ENCODE results near the gene NUB1.

DNA sequence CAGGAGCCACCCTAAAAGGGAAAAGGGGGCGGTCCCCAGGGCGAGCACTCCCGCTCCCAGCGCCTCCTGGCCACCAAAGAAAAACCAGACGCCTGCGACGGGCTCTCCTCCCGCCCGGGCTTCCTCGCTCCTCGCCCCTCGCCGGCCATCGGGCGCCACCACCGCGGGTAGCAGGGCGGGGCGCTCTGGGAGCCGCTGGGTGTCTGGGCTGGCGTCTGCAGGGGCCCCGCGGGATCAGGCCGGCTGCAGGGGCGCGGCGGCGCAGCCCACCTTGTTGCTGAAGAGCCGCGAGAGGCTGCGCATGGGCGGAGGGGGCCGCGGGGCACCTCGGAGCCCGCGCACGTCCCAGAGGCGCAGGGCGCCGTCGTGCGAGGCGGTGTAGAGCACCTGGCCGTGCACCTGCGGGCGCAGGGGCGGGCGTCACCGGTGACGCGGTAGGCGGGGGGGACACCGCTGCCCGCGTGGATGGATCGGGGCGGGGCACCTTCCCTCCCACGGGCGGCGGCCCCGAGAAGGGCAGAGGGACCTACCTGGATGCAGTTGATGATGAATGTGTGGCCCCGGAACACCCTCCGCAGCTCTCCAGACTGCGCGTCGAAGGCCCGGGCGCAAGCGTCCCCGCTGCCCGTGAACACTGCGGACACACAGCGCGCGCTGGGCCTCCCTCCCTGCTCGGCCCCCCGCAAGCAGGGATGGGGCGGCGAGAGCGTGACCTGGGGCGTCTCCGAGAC, 39.9 kb downstream of the NUB1 start:
- TF ChIP-seq, protein P1, sequence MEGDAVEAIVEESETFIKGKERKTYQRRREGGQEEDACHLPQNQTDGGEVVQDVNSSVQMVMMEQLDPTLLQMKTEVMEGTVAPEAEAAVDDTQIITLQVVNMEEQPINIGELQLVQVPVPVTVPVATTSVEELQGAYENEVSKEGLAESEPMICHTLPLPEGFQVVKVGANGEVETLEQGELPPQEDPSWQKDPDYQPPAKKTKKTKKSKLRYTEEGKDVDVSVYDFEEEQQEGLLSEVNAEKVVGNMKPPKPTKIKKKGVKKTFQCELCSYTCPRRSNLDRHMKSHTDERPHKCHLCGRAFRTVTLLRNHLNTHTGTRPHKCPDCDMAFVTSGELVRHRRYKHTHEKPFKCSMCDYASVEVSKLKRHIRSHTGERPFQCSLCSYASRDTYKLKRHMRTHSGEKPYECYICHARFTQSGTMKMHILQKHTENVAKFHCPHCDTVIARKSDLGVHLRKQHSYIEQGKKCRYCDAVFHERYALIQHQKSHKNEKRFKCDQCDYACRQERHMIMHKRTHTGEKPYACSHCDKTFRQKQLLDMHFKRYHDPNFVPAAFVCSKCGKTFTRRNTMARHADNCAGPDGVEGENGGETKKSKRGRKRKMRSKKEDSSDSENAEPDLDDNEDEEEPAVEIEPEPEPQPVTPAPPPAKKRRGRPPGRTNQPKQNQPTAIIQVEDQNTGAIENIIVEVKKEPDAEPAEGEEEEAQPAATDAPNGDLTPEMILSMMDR (IDR thresholded peaks at IDR 0.05): no peak
- TF ChIP-seq POLR2A (IDR thresholded peaks at IDR 0.05): no peak
